HG03103 (cell line): ENCODE data around the gene CIT.

Source experiments
- ATAC-seq: cut with Tn5 transposase; IDR thresholded peaks from one replicate; pipeline ENCODE4 v1.9.1; 2021; ENCODE audit warnings: low read depth; ENCODE audit not compliant: unreplicated experiment

CIT gene

GRCh38 chr12:119683413-119683812 is 193.7 kb downstream of the CIT start:
- no peak for ATAC-seq

- ATAC-seq = no peak
These were observed 194.4 kb downstream of the CIT start for GRCh38 chr12:119682639-119683252.

GRCh38 chr12:119681728-119682638 is 195.1 kb downstream of the CIT start:
- ATAC-seq = peak; percentile 51

- no peak for ATAC-seq
These were observed 196.0 kb downstream of the CIT start for GRCh38 chr12:119681111-119681510.

- ATAC-seq = no peak
These were observed 197.6 kb downstream of the CIT start for GRCh38 chr12:119679490-119679889.

GRCh38 chr12:119679081-119679480 is 198.0 kb downstream of the CIT start:
- ATAC-seq = no peak

- no peak for ATAC-seq
These were observed 198.7 kb downstream of the CIT start for GRCh38 chr12:119678459-119678858.

GRCh38 chr12:119676573-119676972 is 200.5 kb downstream of the CIT start:
- ATAC-seq = no peak

GRCh38 chr12:119676022-119676421 is 201.1 kb downstream of the CIT start:
- ATAC-seq = no peak

GRCh38 chr12:119674560-119674959 is 202.6 kb downstream of the CIT start:
- no peak for ATAC-seq

- no peak for ATAC-seq
These were observed 203.5 kb downstream of the CIT start for GRCh38 chr12:119673634-119674033.

- ATAC-seq = no peak
These were observed 204.9 kb downstream of the CIT start for GRCh38 chr12:119672194-119672593.

- ATAC-seq = no peak
These were observed 206.1 kb downstream of the CIT start for GRCh38 chr12:119671070-119671469.

- no peak for ATAC-seq
These were observed 207.2 kb downstream of the CIT start for GRCh38 chr12:119669744-119670472.

- no peak for ATAC-seq
These were observed 208.7 kb downstream of the CIT start for GRCh38 chr12:119668324-119668841.

- ATAC-seq = peak; percentile 84
These were observed 209.4 kb downstream of the CIT start, which contains the start of gene PRKAB1 for GRCh38 chr12:119667577-119668323. Gene PRKAB1, plus strand, starts transcription at chr12:119668133. Its CDS starts 112 bp downstream, at chr12:119668245.

- ATAC-seq = no peak
These were observed 210.1 kb downstream of the CIT start for GRCh38 chr12:119666900-119667576.

- no peak for ATAC-seq
These were observed 210.8 kb downstream of the CIT start for GRCh38 chr12:119666226-119666795.

- ATAC-seq = no peak
These were observed 211.8 kb downstream of the CIT start for GRCh38 chr12:119665164-119665929.
